Right ventricle myocardium superior (tissue), 1 donor: ENCODE data around the gene AKR1D1. TPM values are rescaled to one million over a fixed set of nuclear protein-coding genes. Genes with fewer than 3 reads are reported as not detected.
"Not testable (repeated sequence)": the region's sequence is repeated elsewhere in the genome, so short reads cannot be mapped to it uniquely, and the experiment has no call there.

Experiments
- ATAC-seq: fragments of 200-7000 bp; cut with Tn5 transposase; one replicate; pipeline ENCODE4 v1.9.1; 2020; ENCODE audit warnings: mild to moderate bottlenecking; ENCODE audit not compliant: poor library complexity
- DNase-seq: peaks from one replicate; pipeline ENCODE4 v3.0.0-alpha.2; 2020
- intact Hi-C: fragments of 100-400 bp; cut with DNase I; formaldehyde crosslinking; loops from one replicate; pipeline ENCODE4 v1.11.2; 2022
- total RNA-seq: library from RNA; stranded (reverse); fragmentation: NEBNext Ultra II Directional; extraction: Animal tissue kit (Norgen Biotek cat#: 25700); gene quantifications from one replicate; pipeline ENCODE4 v1.2.1, GENCODE V29; 2021
- donor health status: DM: no; HTN: yes; CAD: no; lungs with severe emphysema.

The AKR1D1 gene
- total RNA-seq, 1 donor from 2014 or later = not detected

- intact Hi-C loops = no loop called here
- ATAC-seq (no peak), DNase-seq (no peak)
Measured at GRCh38 chr7:138067774-138068173, 8.5 kb upstream of the AKR1D1 start.

GRCh38 chr7:138070908-138071307 lies 5.4 kb upstream of the AKR1D1 start:
- no peak for ATAC-seq
- intact Hi-C loops = no loop called here

DNA sequence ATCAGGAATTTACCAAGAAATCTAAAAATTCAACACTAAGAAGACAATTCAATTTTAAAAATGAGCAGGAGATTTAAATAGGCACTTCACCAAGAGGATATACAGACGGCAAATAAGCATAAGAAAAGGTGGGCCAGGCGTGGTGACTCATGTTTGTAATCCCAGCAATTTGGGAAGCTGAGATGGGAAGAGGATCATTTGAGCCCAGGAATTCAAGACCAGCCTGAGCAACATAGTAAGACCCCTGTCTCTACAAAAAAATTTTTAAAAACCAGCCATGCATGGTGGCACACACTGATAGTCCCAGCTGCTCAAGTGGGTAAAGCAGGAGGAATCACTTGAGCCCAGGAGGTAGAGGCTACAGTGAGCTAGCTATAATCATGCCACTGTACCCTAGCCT lies 3.5 kb upstream of the AKR1D1 start:
- DNase-seq = no peak
- no peak for ATAC-seq
- intact Hi-C loops = no loop called here

More at GRCh38 chr7:138070908-138071307, 5.4 kb upstream of the AKR1D1 start:
- DNase-seq = no peak

DNA sequence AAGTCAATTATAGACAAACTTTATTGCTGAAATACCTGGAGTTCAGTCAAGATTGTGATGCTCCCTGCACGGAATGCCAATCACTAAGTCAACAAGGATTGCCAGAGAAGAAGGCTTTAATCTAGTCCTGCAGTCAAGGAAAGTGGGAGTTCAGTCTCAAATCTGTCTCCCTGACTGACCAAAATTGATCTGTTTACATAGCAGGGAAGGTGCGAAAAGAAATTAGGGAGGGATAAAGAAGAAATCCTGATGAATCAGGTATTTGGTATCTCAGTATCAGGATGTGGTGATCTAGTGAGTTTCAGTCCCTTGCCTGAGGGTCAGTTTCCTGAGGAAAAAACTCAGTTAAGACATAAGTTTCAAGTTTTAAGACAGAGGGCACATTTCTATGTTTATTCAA lies 2.1 kb upstream of the AKR1D1 start:
- DNase-seq = no peak
- no peak for ATAC-seq
- intact Hi-C loops = no loop called here

- intact Hi-C loops = no loop called here
- no peak for DNase-seq
- ATAC-seq = no peak
Measured at GRCh38 chr7:138074540-138074939, 1.7 kb upstream of the AKR1D1 start.

DNA sequence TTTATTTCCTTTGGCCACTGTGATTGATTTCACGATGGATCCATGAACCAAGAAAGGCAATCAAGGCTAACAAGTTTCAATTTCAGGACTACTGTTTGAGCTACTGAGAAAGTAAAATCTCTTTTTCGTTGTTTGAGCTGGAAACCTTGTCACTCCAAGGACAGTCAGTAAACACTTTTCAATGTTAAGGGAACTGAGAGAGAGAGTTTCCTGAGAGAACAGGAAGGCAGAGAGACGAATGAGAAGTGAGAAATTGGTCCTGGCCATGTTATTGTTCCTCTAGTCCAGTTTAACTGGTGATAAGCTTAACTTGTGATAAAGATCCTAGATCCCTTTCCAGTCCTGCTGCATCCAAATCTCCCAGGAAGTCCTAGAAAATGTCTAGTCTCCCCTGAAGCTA lies 909 bp upstream of the AKR1D1 start:
- DNase-seq (no peak), ATAC-seq (no peak)
- intact Hi-C loops = no loop called here

GRCh38 chr7:138075786-138076185 lies 473 bp upstream of the AKR1D1 start:
- intact Hi-C loops, DNase-seq, ATAC-seq: not testable (repeated sequence)

DNA sequence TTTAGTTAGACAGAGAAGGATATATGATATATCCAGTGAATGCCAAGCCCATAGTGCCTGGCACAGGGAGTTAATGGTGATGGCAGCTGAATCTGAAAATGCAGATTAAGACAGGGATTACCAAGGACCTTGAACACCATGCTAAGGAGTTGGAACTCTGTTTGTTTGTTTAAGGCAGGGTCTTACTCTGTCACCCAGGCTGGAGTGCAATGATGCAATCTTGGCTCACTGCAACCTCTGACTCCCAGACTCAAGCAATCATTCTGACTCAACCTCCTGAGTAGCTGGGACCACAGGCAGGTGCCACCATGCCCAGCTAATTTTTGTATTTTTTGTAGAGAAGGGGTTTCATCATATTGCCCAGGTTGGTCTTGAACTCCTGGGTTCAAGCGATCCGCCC lies 1.6 kb downstream of the AKR1D1 start:
- ATAC-seq = no peak

DNA sequence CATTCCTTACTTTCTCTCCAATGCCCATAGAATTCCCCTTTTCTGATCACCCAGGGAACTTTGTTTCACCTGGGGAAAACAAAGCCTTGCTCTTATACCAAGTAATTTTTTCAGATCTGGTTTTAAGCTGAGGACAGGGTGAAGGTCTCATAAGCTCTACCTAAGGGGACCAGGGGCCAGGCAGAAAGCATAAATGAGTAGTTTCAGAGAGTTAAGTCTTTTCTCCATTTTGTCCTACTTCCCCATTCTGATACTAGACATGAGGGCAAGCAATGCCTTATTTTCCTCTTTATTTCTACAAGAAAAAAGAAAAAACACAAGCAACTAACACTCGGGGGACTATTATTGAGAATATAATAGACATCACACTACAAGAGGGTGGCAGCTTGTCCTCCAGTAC lies 2.9 kb downstream of the AKR1D1 start:
- DNase-seq (no peak), ATAC-seq (no peak)
- intact Hi-C loops = no loop called here

More for the DNA sequence above, 1.6 kb downstream of the AKR1D1 start:
- intact Hi-C loops = no loop called here
- no peak for DNase-seq

GRCh38 chr7:138081868-138082267 lies 5.6 kb downstream of the AKR1D1 start:
- intact Hi-C loops = no loop called here
- no peak for DNase-seq
- no peak for ATAC-seq

- ATAC-seq (no peak), DNase-seq (no peak)
- intact Hi-C loops = no loop called here
Measured at GRCh38 chr7:138083859-138084258, 7.6 kb downstream of the AKR1D1 start.

DNA sequence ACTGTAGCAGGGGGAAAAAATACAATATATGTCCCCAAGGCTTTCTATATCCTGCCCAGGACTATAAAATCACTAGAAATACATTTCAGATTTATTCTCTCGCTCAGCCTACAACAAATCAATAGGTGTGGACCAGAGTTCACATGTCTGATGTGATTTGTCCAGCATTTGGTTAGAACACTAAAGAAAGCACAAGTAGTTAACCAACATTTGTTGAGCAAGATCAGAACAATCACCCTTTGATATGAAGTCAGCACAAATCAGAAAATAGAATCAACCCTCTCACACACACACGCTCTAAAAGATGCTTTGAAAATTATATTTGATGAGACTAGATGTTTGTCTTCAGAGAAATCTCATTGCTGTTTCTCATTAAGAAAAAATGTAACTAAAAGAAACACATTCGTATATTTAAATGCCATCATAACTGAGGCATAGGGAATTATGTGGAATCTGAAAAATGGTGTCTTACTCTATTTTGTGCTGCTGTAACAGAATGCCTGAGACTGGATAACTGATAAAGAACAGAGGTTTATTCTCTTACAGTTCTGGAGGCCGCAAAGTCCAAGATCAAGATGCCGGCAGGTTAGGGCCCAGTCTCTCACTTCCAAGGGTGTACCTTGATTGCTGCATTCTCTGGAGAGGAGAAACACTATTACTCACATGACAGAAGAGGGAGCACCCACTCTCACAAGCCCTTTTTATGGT lies 10.5 kb downstream of the AKR1D1 start:
- ATAC-seq (no peak), DNase-seq (no peak)
- intact Hi-C loops = no loop called here

DNA sequence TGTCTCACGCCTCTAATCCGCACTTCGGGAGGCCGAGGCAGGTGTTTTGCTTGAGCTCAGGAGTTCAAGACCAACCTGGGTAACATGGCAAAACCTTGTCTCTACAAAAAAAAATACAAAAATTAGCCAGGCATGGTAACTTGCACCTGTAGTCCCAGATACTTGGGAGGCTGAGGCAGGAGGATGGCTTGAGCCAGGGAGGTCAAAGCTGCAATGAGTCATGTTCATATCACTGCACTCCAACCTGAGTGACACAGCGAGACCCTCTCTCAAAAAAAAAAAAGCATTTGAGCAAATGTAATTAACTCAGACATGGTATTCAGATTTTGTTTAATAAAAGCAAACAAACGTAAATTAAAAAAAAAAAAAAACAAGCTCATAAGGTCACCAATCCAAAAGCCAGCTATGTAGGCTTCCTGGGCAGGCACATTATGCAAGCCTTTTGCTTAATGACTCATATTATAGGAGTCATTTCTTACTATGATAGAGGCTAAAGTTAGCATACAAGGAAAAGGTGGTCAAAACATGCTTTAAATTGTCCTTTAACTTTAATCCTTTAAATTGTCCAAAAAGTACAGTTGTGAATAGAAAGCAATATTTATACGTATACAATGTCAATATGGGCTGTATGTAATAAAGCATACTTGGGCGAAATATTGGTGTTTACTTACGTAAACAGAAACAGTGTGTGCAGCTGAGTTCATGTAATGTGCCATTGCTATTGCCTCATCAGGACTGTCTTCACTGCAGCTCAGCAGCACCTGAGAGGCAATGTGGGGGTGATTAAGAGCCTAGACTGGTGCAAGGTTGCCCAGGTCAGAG lies 13.0 kb downstream of the AKR1D1 start:
- ATAC-seq (no peak), DNase-seq (no peak)
- intact Hi-C loops = no loop called here

DNA sequence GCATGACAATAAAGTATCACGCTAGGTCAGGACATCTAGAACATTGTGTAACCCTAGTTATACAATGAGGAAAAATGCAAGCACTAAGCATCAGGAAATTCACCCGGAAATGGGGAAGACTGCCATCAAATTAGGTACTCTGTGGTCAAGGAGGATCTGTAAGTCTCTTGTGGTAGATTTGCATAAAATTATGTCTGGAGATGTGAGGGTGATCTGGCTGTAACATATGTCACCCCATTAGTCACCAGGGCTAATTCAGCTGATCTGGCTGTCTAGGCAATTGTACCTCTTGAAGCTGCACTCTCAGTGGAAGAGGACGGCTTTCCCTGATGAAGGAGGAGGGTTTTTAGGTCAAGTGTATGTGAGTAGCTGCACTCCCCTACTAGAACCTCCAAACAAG lies 14.8 kb downstream of the AKR1D1 start:
- ATAC-seq (no peak), DNase-seq (no peak)
- intact Hi-C loops = no loop called here

DNA sequence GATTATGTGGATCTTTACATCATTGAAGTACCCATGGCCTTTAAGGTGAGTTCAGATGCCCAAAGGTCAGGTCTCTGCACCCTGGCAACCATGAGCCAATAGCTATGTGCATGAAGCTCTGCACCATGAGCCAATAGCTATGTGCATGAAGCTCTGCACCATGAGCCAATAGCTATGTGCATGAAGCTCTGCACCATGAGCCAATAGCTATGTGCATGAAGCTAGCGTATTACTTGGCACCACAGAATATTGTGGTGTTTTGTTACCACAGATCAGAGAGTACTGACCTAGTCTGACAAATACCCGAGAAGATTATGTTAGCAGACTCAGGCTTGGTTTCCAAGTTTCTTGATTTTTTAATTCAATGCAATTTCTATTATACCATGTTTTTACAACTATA lies 15.6 kb downstream of the AKR1D1 start:
- DNase-seq, ATAC-seq, intact Hi-C loops: not testable (repeated sequence)

GRCh38 chr7:138092486-138093028 lies 16.3 kb downstream of the AKR1D1 start:
- ATAC-seq (no peak), DNase-seq (no peak)
- intact Hi-C loops = no loop called here

DNA sequence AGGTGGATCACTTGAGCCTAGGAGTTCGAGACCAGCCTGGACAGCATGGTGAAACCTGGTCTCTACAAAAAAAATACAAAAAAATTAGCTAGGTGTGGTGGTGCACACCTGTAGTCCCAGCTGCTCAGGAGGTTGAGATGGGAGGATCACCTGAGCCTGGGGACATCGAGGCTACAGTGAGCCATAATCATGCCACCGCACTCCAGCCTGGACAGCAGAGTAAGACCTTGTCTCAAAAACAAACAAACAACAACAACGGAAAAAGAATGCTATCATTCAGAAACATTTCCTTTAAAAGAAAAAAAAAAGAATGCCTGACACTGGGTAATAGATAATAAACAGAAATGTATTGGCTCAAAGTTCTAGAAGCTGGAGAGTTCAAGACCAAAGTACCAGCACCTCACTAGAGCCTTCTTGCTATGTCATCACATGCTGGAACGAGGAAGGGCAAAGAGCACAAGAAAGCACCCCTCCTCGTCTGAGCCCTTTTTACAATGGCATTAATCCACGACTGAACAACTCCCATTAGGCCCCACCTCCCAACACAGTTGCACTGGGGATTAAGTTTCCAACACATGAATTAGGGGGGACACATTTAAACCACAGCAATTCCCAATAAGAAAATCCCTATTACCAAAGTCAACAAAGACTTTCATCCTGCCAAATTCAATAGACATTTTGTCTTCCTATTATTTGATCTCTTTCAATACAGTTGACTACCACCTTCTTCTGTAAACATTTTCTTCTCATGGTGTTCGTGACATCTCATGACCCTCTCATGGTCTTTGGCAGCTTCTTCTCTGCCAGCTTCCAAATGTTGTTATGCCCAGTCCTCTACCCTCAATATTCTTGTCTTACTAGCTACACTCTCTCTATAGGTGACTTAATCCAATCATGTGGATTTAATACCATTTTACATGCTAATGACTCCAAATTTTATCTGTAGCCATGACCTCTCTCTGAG lies 20.0 kb downstream of the AKR1D1 start:
- ATAC-seq (no peak), DNase-seq (no peak)
- intact Hi-C loops = no loop called here

DNA sequence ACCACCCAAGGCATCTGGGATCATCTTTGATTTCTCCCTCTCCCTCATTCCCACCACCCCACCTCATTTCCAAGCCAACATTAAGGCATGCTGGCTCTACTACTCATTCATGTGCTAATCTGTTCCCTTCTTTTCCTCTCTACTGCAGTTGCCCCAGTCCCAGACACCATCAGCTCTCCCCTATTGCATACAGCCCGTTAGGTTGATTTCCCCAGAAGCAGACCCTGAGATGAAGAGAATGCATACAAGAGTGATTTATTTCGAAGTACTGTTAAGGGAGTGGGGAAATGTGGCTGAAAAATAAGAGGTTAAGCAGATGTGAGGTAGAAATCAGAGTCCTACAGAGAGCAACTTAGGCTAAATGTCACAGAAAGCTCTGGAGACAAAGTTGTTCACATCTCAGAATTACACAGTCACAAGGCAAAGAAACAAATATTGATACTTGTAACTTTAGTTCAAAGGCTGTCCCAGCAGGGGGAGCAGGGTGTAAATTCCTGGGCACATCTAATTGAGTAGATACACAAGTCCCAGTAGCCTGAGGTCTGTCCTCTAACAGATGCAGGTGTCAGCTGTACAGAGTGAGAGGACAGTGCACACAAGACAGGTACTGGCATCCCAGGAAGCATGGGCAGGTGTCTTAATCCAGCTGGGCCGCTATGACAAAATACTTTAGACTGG lies 20.9 kb downstream of the AKR1D1 start:
- DNase-seq (no peak), ATAC-seq (no peak)
- intact Hi-C loops = no loop called here
